Tibial nerve (tissue), 3 donors: Measurements from ENCODE around the gene TSEN15.

Experiments used
- POLR2A ChIP-seq, 2 donors: fragments of 450-650 bp; IDR thresholded peaks; one replicate each; pipeline ENCODE4 v1.6.1; 2017; ENCODE audit warnings: antibody characterized with exemption in 2 of 2, mild to moderate bottlenecking in 2 of 2, moderate library complexity in 2 of 2
- TF ChIP-seq, protein P1 (sequence below), 5 experiments: fragments of 200-600 bp in 3 of 5; fragments of 450-650 bp in 2 of 5; sonication (generic) in 3 of 5; IDR thresholded peaks; one replicate each; pipeline ENCODE4 v1.5.1; 2016 to 2019; ENCODE audit warnings: antibody characterized with exemption in 5 of 5, mild to moderate bottlenecking in 3 of 5, moderate library complexity in 2 of 5

DNA sequence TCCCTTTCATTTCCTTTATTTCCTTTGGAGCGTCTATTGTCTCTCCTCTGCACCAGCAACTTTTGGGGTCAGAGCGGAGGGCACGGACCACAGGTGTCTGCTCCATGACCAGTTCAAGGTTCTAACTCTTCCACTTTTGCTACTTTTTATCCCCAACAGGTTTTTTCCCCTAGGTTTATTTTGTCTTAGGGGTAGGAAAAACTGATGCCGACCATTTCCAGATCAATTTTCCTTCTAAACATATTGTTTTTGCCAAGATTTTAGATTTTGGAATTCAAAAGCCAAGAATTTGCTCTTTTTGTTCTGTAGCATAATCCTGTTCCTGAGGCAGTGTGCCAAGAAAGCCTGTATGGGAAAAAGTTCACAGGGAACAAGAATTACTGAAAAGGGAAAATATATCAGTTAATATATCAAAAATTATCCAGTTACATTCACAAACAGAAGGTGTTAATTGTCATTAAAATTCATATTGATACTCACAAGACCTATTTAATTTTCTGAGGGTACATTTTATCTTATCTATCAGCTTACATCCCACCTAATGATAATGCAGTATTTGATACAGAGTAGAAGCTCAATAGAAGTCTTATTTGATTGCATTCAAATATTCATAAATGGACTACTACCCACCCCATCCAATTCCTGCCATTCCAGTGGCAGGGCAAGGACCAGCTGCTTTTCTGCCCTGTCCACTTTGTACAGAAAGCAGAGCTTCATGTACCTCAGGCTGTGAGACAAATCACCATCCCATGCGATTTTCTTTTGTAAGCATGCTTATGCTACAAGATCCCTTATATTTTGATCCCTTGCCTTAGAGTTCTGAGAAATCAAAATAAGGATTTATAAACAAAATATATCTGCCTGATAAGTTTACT lies 31.2 kb downstream of the TSEN15 start:
- TF ChIP-seq, protein P1, sequence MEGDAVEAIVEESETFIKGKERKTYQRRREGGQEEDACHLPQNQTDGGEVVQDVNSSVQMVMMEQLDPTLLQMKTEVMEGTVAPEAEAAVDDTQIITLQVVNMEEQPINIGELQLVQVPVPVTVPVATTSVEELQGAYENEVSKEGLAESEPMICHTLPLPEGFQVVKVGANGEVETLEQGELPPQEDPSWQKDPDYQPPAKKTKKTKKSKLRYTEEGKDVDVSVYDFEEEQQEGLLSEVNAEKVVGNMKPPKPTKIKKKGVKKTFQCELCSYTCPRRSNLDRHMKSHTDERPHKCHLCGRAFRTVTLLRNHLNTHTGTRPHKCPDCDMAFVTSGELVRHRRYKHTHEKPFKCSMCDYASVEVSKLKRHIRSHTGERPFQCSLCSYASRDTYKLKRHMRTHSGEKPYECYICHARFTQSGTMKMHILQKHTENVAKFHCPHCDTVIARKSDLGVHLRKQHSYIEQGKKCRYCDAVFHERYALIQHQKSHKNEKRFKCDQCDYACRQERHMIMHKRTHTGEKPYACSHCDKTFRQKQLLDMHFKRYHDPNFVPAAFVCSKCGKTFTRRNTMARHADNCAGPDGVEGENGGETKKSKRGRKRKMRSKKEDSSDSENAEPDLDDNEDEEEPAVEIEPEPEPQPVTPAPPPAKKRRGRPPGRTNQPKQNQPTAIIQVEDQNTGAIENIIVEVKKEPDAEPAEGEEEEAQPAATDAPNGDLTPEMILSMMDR (IDR thresholded peaks at IDR 0.05) = no peak
- TF ChIP-seq POLR2A (IDR thresholded peaks at IDR 0.05) = no peak
